NCI-H1092 (cell line): Measurements from ENCODE around the gene TMEM247.

Source experiments
- DNase-seq: peaks from one replicate; lab custom pipeline; 2025; lab: John Stamatoyannopoulos, UW

TMEM247 gene

DNA sequence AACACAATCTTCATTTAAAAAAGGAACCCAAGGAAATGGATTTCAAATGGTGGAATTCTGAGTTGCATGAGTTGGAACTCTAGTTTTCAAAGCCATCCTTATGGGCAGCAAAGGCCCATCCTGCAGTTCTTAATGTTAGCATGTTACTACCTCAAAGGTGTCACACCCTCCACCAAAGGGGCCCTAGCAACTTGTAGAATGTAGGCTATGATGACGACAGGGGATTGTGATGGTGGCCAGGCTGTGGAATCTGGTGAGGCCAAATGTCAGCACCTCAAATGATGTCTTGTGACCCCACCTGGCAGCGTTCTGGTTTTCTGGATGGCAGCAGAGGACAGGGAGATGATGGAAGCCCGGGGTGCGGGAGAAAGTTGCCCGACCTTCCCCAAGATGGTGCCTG, at the start of gene TMEM247:
TSS of gene TMEM247 (plus strand) at position 301 of the 400 bp plus-strand sequence.
- DNase-seq: no peak

DNA sequence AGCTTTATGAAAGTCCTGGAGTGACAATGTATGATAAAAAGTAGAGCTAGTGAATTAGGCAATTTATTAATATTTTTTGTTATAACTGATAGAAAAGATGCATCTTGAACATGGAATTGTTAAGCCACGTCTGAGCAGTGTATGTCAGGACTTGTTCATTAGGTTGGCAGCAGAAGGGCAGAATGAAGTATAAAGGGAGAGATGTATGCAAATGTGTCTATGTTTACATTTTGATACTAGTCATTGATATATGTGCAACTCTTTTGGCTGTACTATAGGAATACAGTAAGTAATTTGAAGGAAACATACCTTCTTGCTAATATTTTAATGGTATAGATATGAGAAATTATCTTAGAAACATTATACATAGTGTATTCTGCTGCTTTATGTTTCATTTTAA, 49.0 kb upstream of the TMEM247 start:
- no peak for DNase-seq

DNA sequence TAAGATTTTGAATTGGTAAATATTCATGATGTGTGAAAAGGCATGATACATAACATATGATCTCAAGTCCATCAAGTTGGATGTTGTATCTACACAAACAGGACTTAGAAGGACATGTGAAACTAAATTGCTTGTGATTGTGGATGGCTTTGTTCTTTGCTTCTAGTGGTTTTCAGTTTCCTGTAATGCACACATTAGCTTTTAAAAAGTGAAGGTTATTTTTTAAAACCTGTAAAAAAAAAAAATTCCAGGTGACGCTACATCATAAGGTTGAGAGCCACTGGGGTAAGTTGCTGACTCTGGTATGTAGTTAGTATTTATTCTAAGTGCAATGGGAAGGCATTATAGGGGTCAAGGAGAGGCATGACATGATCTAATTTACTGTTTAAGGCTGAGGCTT, 48.4 kb upstream of the TMEM247 start:
- no peak for DNase-seq

DNA sequence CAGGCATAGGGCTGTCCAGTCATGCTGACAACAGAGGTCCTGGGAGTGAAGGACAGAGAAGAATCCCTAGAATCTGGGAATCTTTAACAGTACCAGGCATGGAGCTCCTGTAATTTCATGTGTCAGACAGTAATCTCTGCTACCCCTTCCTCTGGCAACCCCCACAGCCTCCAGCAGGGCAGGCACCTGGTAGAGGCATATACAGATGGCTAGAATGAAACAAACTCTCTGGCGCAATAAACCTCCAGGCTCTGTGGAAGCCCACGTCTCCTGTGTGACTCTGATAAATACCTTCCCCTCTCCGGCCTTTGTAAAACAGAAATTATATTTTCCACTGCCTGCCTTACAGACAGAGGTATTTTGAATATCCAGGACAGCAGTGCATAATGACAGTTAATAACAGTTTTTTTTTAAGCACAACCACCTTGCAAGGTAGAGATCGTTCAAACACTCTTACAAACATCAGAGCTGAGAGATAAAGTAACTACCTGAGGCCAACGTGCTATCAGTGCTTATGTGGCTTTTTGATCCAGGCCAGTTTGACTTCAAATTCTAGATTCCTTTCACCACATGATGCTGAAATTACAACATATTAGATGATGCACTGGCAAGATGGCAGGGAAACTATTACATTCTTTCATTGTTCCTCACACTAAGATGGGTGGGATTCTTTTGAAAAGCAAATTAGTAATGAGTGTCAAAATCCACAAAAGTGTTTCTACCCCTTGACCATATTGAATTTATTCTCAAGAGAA, 47.7 kb upstream of the TMEM247 start:
- no peak for DNase-seq

DNA sequence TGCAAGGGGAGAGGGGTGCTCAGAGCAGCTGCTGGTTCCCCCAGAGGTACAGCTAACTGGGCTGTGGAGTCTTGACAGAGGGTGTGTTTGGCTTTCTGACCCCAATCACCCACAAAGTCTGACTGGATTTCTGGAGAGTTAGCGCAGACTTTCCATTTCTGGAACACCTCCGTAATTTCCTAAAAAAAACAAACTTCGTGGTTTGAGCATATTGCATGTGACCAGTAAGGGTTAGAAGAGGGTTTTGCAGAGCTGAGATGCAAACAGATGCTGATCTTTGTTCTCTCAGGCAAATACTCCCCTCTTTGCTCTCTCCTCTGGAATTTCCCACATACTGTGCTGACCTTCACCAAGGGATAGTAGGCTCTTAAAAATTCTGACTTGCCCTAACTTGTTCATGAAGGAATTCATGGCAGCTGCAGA, 44.5 kb upstream of the TMEM247 start:
- DNase-seq: no peak

DNA sequence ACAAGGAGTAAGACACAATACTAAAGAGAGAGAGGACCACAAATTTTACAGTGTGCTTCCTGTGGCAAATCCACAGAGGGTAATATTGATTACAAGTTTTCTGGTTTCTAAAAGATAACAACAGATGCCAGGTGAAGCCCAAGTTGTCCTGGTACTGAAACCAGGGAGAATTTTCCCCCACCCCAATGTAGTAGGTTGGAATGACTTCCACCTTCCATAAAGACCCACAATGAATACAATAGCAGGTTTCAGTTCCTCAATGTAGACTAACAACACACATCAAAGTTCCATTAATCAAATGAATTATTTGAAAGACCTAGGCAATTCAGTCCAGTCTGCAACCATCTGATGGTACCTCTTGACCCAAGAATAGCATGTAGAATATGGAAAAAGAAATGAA, 44.0 kb upstream of the TMEM247 start:
- no peak for DNase-seq

DNA sequence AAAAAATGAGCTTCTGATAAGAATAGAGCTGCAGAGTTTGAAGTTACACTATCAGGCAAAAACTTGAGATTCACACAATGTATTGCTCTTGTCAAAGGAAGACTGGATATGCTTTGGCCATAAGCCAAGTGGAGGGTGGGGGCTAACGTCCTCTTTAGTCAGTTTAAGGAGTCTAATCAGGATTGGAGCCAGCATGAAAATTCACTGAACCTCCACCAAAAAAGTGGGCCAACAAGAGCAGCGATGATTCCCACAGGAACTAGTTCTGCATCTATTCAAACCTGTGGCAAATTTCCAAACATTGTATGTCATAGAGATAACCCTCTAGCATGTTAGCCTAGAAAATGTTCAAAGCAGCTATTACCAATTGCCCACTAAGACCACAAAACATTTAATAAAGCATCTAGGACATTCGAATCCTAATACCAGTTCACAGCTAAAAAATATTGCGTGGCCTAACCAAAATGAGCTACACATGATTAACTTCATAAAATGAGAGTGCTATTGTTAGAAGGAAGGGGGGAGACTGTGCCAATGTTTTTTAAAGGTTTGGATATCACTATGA, 43.5 kb upstream of the TMEM247 start:
- no peak for DNase-seq

DNA sequence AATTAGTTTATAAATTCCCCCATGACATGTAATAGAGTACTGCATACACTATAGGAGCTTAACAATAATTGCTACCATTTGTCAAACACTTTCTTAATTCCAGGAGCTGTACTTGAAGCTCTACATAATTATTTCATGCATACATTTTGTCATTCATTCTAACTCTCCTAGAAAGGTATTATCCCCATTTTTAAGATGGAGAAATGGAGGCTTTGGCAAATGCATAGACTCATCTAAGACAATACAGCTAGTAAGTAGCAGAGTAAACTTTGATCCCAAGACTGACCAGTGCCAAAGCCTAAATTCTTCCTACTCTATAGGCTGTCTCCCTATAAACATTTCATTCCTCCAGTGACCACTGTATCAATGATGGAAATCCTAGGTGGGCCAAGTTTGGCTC, 42.6 kb upstream of the TMEM247 start:
- DNase-seq: no peak

DNA sequence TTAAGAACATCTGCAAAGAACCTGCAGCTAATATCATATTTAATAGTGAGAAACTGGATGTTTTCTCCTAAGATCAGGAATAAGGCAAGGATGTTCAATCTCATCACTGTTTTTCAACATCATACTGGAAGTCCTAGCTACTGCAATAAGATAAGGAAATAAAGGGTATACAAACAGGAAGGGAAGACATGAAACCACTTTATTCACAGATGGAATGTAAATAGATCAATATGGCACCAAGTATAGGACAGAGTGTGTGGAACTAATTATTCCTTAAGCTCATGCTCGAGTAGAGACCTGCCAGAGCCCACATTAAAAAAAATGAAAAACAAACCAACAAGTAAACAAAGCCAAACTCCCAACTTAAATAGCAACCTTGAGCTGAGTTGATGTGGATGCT, 41.3 kb upstream of the TMEM247 start:
- no peak for DNase-seq

DNA sequence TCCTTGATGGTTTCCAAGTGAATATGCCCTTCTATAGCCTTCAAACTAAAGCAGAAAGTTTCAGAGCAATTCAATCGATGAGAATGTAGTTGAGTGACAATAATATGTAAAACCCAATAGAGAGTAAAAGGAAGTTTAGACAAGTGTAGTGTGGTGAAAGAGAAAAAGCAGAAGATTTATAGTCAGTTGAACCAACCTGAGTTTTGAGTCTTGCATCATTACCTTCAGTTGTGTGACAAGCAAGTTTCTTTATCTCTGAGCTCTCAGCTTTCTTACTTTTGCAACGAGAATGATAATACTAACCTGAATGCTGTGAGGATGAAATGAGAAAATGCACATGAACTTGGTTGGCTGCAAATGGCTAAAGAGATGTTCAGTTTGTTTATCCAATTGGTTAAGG, 40.6 kb upstream of the TMEM247 start:
- no peak for DNase-seq

DNA sequence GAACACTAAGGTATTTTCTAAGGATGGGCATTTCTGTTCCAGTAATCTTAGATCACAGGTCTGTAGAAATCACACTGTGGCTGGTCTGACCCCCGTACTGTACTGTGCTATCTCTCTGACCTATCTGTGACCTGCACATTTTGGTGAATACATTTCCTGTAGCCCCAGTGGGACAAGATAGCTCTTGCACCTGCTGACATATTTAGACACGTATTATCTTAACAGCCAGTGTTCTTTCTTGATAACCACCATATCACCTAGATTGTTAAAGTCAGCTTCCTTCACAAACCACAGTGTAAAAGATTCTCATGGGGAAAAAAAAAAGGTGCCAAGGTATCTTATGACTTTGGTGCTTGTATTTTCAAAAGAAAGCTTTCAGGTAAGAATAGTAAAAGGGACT, 39.8 kb upstream of the TMEM247 start:
- DNase-seq: no peak

DNA sequence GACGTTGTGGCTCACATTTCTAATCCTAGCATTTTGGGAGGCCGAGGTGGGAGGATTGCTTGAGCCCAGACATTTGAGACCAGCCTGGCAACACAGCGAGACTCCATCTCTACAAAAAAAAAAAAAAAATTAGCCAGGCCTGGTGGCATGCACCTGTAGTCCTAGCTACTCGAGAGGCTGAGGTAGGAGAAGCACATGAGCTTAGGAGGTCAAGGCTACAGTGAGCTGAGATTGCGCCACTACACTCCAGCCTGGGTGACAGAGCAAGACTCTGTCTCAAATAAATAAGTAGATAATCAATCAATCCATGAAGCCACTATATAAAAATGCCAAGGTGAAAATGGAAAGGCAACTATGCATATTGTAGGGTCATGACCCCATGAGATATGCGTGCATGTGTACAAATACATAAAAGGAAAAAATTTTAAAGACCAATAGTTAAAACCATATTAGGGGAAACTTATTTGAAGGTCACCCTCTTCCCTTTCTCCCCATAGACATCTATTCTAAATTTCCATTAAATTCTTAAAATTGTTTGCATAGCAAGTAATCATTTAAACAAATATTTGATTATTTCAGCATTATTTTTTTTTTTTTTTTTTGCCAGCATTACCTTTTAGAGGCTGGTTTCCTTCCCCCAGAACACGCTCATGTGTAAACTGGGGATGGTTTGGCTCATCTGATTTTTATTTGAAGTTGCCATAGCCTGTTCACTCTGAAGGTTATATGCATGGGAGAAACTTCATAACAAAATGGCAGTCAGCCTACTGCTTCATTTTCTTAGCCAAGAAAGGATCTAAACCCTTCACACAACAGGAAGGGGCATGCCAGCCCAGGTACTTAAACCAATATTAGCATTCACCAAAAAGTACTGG, 37.3 kb upstream of the TMEM247 start:
- no peak for DNase-seq

DNA sequence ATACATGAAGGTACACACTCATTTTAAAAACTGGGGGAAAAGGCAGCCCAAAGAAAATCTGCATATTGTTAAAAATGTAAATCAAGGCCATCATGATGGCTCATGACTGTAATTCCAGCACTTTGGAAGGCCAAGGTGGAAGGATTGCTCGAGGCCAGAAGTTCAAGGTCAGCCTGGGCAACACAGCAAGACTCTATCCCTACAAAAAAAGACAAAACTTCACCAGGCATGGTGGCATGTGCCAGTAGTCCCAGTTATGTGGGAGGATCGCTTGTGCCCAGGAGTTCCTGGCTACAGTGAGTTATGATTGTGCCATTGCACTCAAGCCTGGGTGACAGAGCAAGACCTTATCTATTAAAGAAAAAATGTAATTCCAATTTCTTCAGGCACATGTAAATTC, 34.6 kb upstream of the TMEM247 start:
- no peak for DNase-seq

DNA sequence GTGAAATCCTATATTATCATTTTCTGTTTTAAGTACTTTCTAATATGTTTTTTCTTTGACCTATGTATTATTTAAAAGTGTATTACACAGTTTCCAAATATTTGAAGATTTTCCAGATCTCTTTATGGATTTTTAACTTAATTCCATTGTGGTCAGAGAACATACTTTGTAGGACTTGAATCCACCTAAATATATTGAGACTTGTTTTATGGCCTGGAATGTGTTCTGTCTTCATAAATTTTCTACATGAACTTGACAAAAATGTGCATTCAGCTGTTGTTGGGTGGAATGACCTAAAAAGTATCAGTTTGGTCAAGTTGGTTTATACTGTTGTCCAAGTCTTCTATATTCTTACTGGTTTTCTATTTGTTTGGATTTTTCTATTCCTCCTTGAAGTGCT, 33.8 kb upstream of the TMEM247 start:
- no peak for DNase-seq

DNA sequence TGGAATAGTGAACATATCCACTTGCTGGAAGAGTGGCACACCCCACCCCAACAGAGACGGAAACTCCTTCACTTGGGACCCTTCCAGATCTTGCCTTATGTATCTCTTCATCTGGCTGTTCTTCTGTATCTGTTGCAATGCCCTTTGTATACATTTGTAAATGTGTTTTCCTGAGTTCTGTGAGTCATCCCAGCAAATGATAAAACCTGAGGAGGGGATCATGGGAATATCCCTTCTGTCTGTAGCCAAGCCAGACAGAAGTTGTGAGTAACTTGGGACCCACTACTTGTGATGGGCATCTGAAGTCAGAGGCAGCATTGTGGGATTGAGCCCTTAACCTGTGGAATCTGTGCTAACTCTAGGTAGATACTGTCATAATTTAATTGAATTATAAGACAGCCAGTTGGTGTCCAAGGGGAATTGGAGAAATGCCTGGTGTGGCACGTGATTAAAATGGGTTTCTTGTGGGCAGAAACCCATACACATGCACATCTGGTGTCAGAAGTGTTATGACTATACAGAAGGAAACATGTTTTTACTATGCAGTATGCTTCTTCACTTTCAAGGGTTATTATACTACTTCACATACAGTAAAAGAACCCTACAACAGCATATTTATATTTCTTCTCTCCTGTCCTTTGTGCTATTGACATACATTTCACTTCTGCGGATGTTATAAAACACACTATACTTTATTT, 32.3 kb upstream of the TMEM247 start:
- no peak for DNase-seq

DNA sequence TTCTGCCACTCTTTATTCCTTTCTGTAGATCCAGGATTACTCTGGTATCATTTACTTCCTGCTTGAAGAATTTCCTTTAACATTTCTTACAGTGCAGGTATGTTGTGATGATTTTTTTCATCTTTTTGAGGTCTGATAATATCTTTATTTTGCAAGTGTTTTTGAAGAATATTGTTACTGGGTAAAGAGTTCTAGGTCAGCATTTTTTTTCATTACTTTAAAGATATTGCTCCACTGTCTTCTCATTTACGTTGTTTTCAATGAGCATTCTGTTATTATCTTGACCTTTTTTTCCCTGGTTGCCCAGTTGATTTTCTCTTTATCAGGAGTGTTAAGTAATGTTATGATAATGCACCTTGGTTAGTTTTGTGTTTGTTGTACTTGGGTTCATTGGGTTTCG, 31.7 kb upstream of the TMEM247 start:
- no peak for DNase-seq

DNA sequence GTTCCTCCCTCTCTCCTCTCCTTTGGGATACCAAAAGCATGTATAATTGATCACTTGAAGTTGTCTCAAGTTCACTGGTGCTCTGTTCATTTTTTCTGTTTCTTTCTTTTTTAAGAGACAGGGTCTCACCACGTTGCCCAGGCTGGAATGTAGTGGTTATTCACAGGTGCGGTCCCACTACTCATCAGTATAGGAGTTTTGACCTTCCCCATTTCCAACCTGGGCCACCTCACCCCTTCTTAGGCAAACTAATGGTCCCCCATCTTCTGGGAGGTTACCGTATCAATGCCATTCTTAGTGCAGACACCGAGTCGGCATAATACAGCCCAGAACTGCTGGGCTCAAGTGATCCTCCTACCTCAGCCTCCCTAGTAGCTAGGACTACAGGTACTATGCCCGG, 31.3 kb upstream of the TMEM247 start:
- DNase-seq: no peak

DNA sequence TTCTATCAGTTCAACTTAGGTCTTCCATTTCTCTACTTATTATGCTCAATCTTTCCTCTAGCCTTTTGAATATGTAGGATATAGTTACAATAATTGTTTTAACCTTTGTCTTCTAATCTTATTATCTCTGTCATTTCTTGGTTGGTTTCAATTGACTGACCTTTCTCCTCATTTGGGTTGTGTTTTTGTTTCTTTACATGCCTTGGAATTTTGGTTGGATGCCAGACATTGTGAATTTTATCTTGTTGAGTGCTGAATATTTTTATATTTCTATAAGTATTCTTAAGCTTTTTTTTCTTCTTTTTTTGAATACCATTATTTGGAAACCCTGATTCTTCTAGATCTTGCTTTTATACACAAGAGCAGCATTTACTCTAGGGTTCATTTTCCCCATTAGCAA, 30.7 kb upstream of the TMEM247 start:
- no peak for DNase-seq

DNA sequence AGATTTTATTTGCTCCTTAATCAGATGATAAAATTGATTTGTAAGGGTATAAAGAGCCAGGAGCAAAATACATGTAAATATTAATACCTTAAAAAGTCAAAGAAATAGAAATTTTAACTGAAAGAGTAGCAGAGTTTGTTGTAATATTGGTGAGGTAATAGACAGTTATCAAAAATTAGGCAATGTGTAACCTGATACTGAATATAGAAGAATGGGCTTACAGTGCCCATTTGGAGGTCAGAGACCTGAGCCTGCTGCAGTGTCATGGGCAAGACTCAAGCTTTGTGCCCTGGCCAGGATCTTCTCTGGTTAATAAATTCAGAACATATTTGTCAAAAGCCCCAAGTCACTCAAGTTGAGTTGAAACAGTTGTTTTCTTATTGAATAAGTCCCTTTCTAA, 29.7 kb upstream of the TMEM247 start:
- DNase-seq: no peak

DNA sequence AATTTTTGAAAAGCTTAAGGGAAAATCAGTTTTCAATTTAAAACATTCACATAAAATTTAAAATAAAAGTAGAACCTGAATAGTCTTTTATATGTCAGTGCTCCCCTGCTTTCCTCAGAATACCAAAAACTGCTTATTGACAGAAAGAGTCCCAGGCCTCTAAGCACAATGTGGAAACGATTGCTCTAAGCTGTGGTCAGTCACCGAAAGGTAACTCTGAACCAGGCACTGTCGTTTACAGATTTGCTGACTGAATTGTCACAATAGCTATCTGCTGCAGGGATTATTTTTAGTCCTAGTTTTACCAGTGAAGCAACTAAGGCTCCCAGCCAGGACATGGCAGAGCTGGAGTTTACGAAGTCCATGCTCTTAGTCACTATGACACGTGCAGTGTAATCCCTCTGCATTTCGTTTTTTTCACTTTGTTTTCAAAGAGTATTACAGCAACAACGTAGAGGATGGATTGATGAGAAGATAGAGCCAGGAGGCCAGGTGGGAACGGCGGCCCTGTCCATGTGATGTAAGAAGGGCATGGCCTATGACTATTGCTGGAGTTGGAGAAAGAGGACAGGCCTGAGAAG, 28.1 kb upstream of the TMEM247 start:
- no peak for DNase-seq

DNA sequence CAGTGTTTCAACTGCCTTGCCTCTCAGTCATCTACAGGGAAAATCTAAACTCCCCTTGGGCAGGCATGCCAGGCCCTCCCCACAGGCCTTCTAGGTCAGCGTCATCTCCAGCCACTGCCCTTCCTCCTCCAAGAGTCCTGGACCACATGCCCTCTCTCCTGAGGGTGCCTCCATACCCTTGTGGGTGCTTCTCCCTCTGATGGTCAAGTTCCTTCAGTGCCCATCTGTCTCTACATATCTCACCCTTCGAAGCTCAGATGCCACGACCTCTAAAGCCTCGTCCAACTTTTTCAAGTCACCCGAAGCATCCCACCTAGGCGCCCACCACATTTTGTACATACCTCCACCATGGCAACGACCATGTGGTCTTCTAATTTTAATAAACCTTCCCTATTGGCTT, 22.6 kb upstream of the TMEM247 start:
- no peak for DNase-seq
